SJSA1 (cell line): ENCODE results near the gene ZFHX3. TPM values are rescaled to one million over a fixed set of nuclear protein-coding genes. Genes with fewer than 3 reads are reported as not detected.

ENCODE experiments used
- DNase-seq, 2 experiments: peaks; one replicate each; pipeline ENCODE4 v3.0.0-alpha.2; 2015 to 2020; ENCODE audit warnings: low spot score in 2 of 2, low read depth in 1 of 2
- H3K27ac ChIP-seq: fragments of 250-450 bp; sonication (Bioruptor Pico); 2 replicates; pipeline ENCODE4 v1.5.1; 2020; ENCODE audit warnings: mild to moderate bottlenecking, moderate library complexity
- H3K27me3 ChIP-seq: fragments of 250-450 bp; sonication (Bioruptor Pico); replicated peaks from 2 replicates; pipeline ENCODE4 v1.5.1; 2020; ENCODE audit warnings: mild to moderate bottlenecking, moderate library complexity
- H3K36me3 ChIP-seq: fragments of 250-450 bp; sonication (Bioruptor Pico); 2 replicates; pipeline ENCODE4 v1.5.1; 2020; ENCODE audit warnings: mild to moderate bottlenecking
- H3K4me1 ChIP-seq: fragments of 250-450 bp; sonication (Bioruptor Pico); replicated peaks from 2 replicates; pipeline ENCODE4 v1.6.1; 2021; ENCODE audit warnings: mild to moderate bottlenecking
- H3K4me3 ChIP-seq: fragments of 250-450 bp; sonication (Bioruptor Pico); 2 replicates; pipeline ENCODE4 v1.5.1; 2020; ENCODE audit warnings: mild to moderate bottlenecking
- H3K9me3 ChIP-seq: fragments of 250-450 bp; sonication (Bioruptor Pico); replicated peaks from 2 replicates; pipeline ENCODE4 v1.5.1; 2020; ENCODE audit warnings: mild to moderate bottlenecking
- total RNA-seq: library from RNA; depleted of rRNA; stranded (reverse); fragments of >200 nt; shearing (Covaris generic); gene quantifications from 2 replicates; pipeline ENCODE4 v1.2.3, GENCODE V29; 2014

ZFHX3 gene
- total RNA-seq, 1 experiment from 2014 or later = 2.3 TPM

DNA sequence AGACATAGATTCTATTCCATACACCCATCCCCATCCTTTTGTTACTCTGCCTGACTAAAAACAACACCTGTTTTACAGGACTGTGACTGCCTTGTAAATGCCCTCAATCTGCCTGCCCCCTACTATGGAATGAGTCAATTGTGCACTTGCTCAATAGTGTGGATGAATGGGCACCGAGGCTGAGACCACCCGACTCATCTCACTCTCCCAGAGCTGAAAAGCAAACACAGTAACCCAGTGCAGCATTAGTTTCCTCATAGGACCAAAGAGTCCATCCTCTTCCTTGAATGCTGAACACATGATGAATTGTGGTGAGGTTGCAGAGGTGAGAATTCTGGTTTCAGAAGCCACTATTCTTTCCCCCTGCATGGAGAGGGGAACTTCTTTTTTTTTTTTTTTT, 233.7 kb downstream of the ZFHX3 start:
- Histone ChIP-seq H3K4me3 (no peak overlapping the region), H3K27me3 (no peaks in the 10 kb centered on the region), H3K27ac (no peak overlapping the region), H3K9me3 (no peaks in the 10 kb centered on the region), H3K4me1 (peaks cover 10% of the 10 kb centered on the region; the same call in 1 of the 2 replicates), H3K36me3 (peaks cover 7% of the 10 kb centered on the region; the same call in 1 of the 2 replicates)
- no peak for DNase-seq

DNA sequence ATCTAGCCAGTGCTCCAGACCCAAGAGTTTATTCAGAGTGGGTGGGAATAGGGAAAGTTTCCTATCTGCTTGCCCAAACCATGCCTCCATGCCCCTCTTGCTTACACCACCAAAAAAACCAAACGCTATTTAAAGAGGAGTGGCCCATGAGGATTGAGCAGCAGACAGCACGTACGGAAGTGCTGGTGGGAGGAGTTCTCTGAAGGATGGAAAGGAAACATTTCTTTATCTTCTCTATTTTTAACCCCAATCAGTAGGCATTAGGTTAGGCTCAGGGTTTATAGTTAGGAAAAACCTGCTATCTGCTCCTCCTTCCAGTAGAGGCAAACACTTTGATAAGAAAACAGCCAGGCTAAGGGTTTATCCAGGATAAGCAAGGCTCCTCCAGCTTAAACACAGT, 235.3 kb downstream of the ZFHX3 start:
- no peak for DNase-seq
- Histone ChIP-seq H3K36me3 (peaks cover 9% of the 10 kb centered on the region; the same call in 1 of the 2 replicates), H3K27me3 (no peaks in the 10 kb centered on the region), H3K27ac (no peak overlapping the region), H3K4me3 (no peak overlapping the region), H3K4me1 (peaks cover 10% of the 10 kb centered on the region; the same call in 1 of the 2 replicates), H3K9me3 (no peaks in the 10 kb centered on the region)

DNA sequence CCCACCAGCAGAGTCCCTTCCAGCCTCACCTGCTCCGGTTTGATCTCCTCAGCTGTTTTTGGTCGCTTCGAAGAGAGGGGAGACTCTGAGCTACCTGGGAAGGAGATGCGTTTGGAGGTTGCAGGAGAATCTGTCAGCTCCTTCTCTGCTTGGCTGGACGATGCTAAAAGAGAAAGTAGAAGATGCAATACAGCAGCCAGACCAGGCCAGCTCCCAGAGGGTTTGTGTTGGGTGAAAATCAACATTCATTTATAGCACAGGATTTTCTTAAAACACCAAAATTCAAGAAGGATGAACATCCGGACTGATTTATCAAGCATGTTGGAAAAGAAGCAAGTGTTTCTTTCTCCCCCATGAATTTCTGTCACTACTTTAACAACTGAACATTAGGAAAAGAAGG, 236.1 kb downstream of the ZFHX3 start:
- peaks cover 10% of the 10 kb centered on the region; the same call in 1 of the 2 replicates for H3K4me1 ChIP-seq
- H3K27ac ChIP-seq = no peak overlapping the region
- DNase-seq = no peak
- H3K4me3 ChIP-seq = no peak overlapping the region
- H3K27me3 ChIP-seq = no peaks in the 10 kb centered on the region
- no peaks in the 10 kb centered on the region for H3K9me3 ChIP-seq
- peaks cover 9% of the 10 kb centered on the region; the same call in 1 of the 2 replicates for H3K36me3 ChIP-seq

DNA sequence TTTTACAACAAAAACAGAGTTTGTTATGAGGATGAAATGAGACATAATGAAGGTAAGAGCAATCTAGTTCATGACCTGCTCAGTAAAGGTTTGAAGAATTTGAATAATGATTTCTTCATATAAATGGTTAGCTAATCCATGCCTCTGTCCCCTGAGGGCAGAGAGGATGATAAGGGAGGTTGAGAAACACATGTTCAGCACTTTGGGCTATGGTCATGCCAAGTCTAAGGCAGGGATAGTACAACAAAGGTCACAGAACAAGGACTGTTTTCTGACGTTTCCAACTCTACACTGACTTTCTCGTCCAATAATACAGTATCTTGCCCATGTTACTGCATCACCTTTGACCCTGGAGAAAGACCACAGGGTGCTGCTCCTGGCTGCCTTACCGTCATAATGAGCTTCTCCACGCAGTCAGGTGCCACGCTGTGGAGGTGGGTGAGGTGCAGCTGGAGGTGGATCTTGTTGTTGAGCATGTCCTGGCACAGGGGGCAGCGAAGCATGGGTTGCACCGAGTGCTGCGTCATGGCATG, 236.7 kb downstream of the ZFHX3 start:
- Histone ChIP-seq H3K4me1 (peaks cover 10% of the 10 kb centered on the region; the same call in 1 of the 2 replicates), H3K27me3 (no peaks in the 10 kb centered on the region), H3K9me3 (no peaks in the 10 kb centered on the region), H3K4me3 (no peak overlapping the region), H3K27ac (no peak overlapping the region), H3K36me3 (peaks cover 9% of the 10 kb centered on the region; the same call in 1 of the 2 replicates)
- no peak for DNase-seq

DNA sequence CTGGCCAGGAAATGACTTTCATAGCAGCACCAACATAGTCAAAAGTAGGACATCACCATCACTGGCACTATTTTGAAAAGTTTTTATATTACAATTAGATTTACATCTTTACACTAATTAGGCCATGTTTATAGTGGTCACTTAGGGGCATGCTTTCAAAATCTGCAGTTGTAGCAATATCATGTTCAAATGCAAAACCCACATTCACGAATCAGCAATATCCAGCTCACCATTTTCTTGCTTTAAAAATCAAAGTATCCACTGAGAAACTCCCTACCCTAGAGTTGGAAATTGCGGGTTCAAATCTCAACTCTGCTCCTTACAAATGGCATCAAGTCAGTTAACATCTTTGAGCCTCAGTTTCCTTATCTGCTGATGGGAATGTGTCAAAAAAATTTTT, 237.4 kb downstream of the ZFHX3 start:
- peaks cover 9% of the 10 kb centered on the region; the same call in 1 of the 2 replicates for H3K36me3 ChIP-seq
- H3K27me3 ChIP-seq = no peaks in the 10 kb centered on the region
- H3K4me1 ChIP-seq = peaks cover 6% of the 10 kb centered on the region; the same call in 1 of the 2 replicates
- no peak for DNase-seq
- no peak overlapping the region for H3K4me3 ChIP-seq
- H3K9me3 ChIP-seq = no peaks in the 10 kb centered on the region
- H3K27ac ChIP-seq = no peak overlapping the region

DNA sequence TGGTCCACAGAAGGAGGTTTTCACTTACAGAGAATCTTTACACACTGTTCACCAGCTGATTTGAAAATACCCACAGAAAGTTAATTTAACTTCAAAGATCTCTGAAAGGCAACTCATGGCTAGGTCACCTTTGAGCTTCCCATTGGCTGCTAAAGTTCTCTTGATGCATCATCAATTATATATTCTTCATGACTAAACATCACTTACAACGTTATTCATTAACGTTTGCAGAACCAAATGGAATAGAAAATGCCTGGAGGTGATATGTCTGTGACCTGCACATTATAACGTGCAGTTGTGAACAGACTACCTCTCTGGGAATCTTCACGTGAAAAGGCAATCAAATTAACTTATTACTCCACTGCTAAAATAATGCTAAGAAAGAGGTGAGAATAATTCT, 238.5 kb downstream of the ZFHX3 start:
- Histone ChIP-seq H3K4me1 (no peaks in the 10 kb centered on the region), H3K4me3 (no peak overlapping the region), H3K36me3 (peaks cover 9% of the 10 kb centered on the region; the same call in 1 of the 2 replicates), H3K9me3 (no peaks in the 10 kb centered on the region), H3K27me3 (no peaks in the 10 kb centered on the region), H3K27ac (no peak overlapping the region)
- DNase-seq = no peak

DNA sequence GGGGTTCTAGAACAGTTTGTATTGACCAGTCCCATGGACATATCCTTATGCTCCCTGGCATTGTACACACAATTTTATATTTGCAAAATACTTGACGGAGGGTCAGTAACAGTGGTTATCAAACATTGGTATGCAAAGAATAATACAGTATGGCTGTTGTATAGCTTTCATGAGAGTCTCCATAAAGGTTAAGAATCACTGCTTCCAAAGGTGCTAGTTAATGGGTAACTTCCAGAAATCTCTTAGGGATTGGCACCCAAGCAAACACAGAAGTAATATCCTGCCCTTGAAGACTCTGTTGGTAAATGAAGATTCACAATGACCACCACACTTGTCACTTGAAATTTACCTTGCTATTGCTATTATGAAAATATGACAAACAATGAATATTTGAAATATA, 239.2 kb downstream of the ZFHX3 start:
- H3K27me3 ChIP-seq = no peaks in the 10 kb centered on the region
- DNase-seq = no peak
- H3K4me3 ChIP-seq = no peak overlapping the region
- no peaks in the 10 kb centered on the region for H3K4me1 ChIP-seq
- peaks cover 9% of the 10 kb centered on the region; the same call in 1 of the 2 replicates for H3K36me3 ChIP-seq
- no peak overlapping the region for H3K27ac ChIP-seq
- H3K9me3 ChIP-seq = no peaks in the 10 kb centered on the region

DNA sequence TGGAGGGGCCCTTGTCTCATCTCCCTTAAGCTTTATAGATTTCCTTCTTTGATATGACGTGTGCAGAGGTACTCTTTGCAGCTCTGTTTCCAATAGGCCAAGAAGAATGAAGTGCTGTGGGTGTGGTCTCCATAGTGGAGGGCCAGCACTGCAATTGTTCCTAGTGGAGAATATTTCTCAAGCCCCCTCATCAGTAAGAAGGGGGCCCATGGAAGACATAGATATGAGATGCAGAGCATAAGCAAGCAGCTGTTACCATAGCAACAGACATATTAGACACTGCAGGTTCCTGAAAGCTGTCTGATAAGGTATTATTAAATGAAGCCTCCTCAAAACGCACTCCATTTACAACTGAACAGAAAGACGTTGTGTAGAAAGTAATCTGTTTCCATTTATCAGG, 240.7 kb downstream of the ZFHX3 start:
- Histone ChIP-seq H3K9me3 (no peaks in the 10 kb centered on the region), H3K36me3 (peaks cover 9% of the 10 kb centered on the region; the same call in 1 of the 2 replicates), H3K4me1 (no peaks in the 10 kb centered on the region), H3K27me3 (no peaks in the 10 kb centered on the region), H3K4me3 (no peak overlapping the region), H3K27ac (no peak overlapping the region)
- DNase-seq = no peak

DNA sequence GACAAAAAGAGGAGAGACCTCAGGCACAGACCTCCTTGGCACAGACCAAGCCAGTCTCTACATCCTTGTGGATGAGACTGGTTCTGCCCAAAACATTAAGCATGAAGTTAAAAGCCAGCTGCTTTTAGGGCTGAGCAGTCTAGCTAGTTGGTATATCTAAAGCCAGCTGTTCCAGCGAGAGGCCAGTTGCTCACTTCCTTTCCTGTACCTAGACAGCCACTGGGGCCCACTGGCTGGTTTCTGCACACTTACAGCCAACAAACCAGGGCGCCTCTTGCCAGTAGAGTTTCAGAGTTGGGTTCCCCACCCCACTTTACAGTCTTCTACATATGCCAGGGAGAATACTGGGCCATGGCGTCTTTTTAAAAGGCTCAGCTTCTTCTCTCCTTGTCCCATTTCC, 242.4 kb downstream of the ZFHX3 start:
- DNase-seq = no peak
- Histone ChIP-seq H3K4me3 (no peak overlapping the region), H3K27me3 (no peaks in the 10 kb centered on the region), H3K27ac (no peak overlapping the region), H3K4me1 (no peaks in the 10 kb centered on the region), H3K36me3 (0 out of 2 replicates have a peak, but pooled peaks cover 5% of the 10 kb centered on the region), H3K9me3 (no peaks in the 10 kb centered on the region)

DNA sequence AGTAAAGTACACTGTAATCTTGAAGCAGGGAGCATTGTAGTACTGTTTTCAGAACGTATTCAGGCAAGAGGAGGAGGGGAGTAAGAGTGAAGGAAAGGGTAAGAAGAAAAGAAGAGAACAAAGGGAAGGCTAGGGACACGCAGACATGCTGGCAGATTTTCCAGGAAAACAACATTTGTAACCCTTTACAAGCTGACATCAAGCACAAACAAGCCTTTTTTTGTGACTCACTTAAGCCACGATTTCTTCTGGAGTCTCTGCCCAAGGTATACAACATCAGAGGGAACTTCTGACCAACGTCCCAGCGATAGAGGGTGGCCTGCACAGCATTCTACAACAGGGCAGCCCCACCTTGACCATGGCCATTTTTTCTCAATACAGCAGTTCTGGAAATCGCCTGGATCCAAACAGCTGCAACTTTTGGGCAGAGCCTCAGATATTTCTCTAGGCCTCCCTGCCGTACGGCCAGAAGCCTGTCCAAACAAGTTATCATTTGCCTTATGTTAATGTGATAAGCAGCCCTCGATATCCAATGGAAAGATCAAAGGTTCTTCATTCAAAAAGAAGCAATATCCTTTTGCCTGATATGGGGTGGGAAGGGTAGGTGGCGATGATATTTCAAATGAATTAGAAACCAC, 247.3 kb downstream of the ZFHX3 start:
- Histone ChIP-seq H3K4me3 (no peak overlapping the region), H3K9me3 (no peaks in the 10 kb centered on the region), H3K36me3 (peaks cover 27% of the 10 kb centered on the region), H3K27me3 (no peaks in the 10 kb centered on the region), H3K4me1 (no peaks in the 10 kb centered on the region), H3K27ac (no peak overlapping the region)
- DNase-seq = no peak

DNA sequence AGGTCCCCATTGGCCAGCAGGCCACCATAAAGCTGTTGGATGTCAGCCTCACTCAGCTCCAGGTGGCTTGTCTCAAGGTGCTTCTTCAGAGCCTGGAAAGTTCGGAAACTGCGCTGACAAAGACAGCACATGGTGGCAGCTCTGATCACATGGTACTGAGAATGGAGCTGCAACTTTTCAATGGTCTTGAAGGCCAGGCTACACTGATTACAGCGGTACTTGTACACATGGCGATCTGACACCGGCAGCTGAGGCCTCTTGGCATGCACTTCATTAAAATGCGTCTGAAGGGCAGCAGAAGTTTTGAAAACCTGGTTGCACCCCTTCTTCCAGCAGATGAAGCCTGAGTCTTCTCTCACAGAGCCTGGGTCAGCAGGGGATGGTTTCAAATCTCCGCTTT, 249.7 kb downstream of the ZFHX3 start:
- Histone ChIP-seq H3K4me3 (no peak overlapping the region), H3K27ac (no peak overlapping the region)
- no peak for DNase-seq

DNA sequence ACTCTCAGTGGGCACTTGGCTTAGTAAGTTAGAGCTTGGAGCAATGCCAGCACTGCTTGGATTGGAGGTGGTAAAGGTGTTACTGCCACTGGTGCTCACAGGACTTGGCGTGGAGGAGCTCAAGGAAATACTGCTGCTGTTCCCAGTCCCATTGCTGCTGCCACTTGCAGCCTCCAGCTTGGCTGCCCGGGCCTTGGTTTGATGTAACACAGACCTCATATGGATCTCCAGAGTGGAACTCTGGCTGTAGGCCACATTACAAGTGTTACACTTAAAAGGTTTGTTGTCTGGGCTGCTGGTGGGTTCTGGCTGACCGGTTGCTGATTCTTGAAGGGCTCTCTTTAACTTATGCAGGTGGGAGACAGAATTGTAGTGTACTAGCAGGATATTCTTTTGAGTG, 250.3 kb downstream of the ZFHX3 start:
- no peaks in the 10 kb centered on the region for H3K4me1 ChIP-seq
- H3K9me3 ChIP-seq = no peaks in the 10 kb centered on the region
- H3K36me3 ChIP-seq = peaks cover 55% of the 10 kb centered on the region
- H3K4me3 ChIP-seq = no peak overlapping the region
- DNase-seq = no peak
- H3K27me3 ChIP-seq = no peaks in the 10 kb centered on the region
- no peak overlapping the region for H3K27ac ChIP-seq

More for the DNA sequence above, 249.7 kb downstream of the ZFHX3 start:
- Histone ChIP-seq H3K4me1 (no peaks in the 10 kb centered on the region), H3K36me3 (peaks cover 49% of the 10 kb centered on the region), H3K27me3 (no peaks in the 10 kb centered on the region), H3K9me3 (no peaks in the 10 kb centered on the region)

DNA sequence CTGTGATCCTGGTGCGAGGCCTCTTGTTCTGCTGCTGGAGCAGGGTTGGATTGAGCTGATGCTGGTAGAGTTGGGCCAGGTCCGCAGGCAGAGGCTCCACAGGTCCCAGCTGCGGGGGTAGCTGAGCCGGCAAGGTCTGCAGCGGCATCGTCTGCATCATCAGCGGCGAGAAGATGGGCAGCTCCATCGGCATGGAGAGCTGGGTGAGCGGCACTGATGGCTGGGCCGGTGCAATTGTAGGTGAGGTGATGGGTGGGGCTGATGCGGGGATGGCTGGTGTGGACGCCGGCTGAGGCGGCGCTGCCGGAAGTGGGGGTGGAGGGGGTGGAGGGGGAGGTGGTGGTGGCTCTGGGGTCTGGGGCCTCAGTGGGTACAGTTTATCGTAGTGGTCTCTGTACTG, 251.7 kb downstream of the ZFHX3 start:
- DNase-seq = no peak
- Histone ChIP-seq H3K9me3 (no peaks in the 10 kb centered on the region), H3K27ac (no peak overlapping the region), H3K4me3 (no peak overlapping the region), H3K27me3 (no peaks in the 10 kb centered on the region), H3K4me1 (no peaks in the 10 kb centered on the region), H3K36me3 (peaks cover 61% of the 10 kb centered on the region)

DNA sequence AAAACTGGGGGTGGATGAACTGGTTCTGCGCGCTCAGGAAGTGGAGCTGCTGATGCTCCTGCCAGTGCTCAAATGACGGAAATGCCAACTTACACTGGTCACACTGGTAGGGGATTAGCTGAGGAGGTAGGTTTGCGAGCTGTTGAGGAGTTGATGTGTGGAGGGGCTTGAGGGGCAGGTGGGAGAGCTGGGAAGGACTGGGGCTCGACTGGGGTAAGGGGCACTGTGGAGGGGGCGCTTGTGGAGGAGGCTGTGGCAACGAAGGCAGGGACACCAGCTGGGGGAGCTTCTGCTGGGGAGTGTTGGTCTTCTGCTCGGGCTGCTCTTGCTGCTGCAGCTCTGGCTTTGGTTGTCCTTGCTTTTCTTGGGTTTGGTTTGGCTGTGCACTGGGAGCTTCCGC, 252.9 kb downstream of the ZFHX3 start:
- no peak overlapping the region for H3K27ac ChIP-seq
- H3K27me3 ChIP-seq = no peaks in the 10 kb centered on the region
- no peaks in the 10 kb centered on the region for H3K4me1 ChIP-seq
- H3K9me3 ChIP-seq = no peaks in the 10 kb centered on the region
- H3K36me3 ChIP-seq = peaks cover 70% of the 10 kb centered on the region
- H3K4me3 ChIP-seq = no peak overlapping the region
- DNase-seq = no peak
